ENCODE results near the gene GALNT10. TPM values are rescaled to one million over a fixed set of nuclear protein-coding genes. Genes with fewer than 3 reads are reported as not detected.

The GALNT10 gene
- total RNA-seq, 4 donors from 2014 or later, result 11.6 to 16.3 (median 14.8) TPM

DNA sequence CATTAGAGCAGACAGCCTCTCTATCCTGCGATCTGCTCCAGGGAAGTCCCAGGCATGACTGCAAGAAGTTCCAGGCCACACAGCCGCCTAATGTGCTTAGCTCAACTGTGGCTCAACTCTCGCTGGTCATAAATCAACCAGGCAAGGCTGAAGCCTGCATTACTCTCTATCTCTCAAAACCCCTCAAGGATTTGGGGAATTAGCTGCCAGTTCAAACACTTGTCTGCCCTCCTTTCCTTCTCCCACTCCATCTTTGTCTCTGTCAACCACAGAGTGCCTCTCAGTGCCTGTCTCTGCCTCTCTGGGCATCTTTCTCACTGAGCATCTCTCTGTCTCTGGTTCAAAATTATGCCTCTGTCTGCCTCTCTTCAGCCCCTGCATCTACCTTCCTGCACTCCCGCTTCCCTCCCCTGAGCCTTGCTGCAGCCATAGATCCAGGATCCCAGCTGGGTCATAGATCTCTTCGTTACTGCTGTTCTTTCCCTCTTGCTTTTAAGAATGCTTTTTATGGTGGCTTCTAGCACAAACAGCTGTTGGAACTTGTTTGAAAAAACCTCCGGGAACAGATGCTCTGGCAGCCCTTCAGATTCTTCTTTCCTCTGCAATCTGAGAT, 27.9 kb upstream of the GALNT10 start:
- no peak for DNase-seq (ENCODE audit: low spot score in 2 of 2)
- WGBS, result 40% methylated on average over 6 of the region's 6 CpGs
- H3K36me3 ChIP-seq, result no peaks in the 10 kb centered on the region
- TF ChIP-seq EP300 (IDR thresholded peaks at IDR 0.05), result no peak
- no peak for TF ChIP-seq POLR2A (IDR thresholded peaks at IDR 0.05)
- TF ChIP-seq, protein P1, sequence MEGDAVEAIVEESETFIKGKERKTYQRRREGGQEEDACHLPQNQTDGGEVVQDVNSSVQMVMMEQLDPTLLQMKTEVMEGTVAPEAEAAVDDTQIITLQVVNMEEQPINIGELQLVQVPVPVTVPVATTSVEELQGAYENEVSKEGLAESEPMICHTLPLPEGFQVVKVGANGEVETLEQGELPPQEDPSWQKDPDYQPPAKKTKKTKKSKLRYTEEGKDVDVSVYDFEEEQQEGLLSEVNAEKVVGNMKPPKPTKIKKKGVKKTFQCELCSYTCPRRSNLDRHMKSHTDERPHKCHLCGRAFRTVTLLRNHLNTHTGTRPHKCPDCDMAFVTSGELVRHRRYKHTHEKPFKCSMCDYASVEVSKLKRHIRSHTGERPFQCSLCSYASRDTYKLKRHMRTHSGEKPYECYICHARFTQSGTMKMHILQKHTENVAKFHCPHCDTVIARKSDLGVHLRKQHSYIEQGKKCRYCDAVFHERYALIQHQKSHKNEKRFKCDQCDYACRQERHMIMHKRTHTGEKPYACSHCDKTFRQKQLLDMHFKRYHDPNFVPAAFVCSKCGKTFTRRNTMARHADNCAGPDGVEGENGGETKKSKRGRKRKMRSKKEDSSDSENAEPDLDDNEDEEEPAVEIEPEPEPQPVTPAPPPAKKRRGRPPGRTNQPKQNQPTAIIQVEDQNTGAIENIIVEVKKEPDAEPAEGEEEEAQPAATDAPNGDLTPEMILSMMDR (IDR thresholded peaks at IDR 0.05), result no peak
- no peak for TF ChIP-seq POLR2AphosphoS5 (IDR thresholded peaks at IDR 0.05)
- H3K4me1 ChIP-seq, result peaks cover 3% of the 10 kb centered on the region
- no peaks in the 10 kb centered on the region for H3K9me3 ChIP-seq
- no peak overlapping the region for H3K4me3 ChIP-seq
- H3K27ac ChIP-seq, result no peak overlapping the region
- no peaks in the 10 kb centered on the region for H3K27me3 ChIP-seq

- Histone ChIP-seq H3K4me3 (no peak overlapping the region), H3K36me3 (no peaks in the 10 kb centered on the region), H3K27me3 (no peaks in the 10 kb centered on the region), H3K27ac (no peak overlapping the region), H3K9me3 (no peaks in the 10 kb centered on the region), H3K4me1 (peaks cover 3% of the 10 kb centered on the region)
- TF ChIP-seq POLR2A (IDR thresholded peaks at IDR 0.05), result no peak
- TF ChIP-seq POLR2AphosphoS5 (IDR thresholded peaks at IDR 0.05), result no peak
- TF ChIP-seq EP300 (IDR thresholded peaks at IDR 0.05), result no peak
- TF ChIP-seq, protein P1 (IDR thresholded peaks at IDR 0.05), result no peak
- no peak for DNase-seq (ENCODE audit: low spot score in 2 of 2)
- 74% methylated on average over 4 of the region's 4 CpGs for WGBS
These were observed 26.9 kb upstream of the GALNT10 start for GRCh38 chr5:154163327-154164248.

DNA sequence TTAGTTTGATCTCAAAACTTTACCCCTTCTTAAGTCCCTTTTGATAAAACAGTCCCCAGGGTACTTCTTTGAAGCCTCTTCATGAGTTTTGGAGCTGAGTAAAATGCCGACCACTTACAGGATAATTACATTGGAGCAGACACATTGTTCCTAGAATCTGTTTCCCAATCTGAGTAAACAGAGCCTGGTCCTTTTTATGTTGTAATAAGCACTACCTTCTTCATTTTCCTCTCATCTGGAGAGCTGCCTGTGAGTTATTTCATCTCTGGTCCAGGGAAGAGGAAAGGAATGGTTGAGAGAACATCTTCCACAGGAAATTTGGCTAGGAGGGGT, 26.3 kb upstream of the GALNT10 start:
- no peak for DNase-seq (ENCODE audit: low spot score in 2 of 2)
- Histone ChIP-seq H3K4me1 (peaks cover 3% of the 10 kb centered on the region), H3K9me3 (no peaks in the 10 kb centered on the region), H3K27me3 (no peaks in the 10 kb centered on the region), H3K36me3 (no peaks in the 10 kb centered on the region), H3K4me3 (no peak overlapping the region), H3K27ac (no peak overlapping the region)
- 29% methylated on average over 1 of the region's 1 CpG for WGBS
- TF ChIP-seq, protein P1 (IDR thresholded peaks at IDR 0.05), result no peak
- TF ChIP-seq POLR2AphosphoS5 (IDR thresholded peaks at IDR 0.05) (no peak), POLR2A (IDR thresholded peaks at IDR 0.05) (no peak), EP300 (IDR thresholded peaks at IDR 0.05) (no peak)

DNA sequence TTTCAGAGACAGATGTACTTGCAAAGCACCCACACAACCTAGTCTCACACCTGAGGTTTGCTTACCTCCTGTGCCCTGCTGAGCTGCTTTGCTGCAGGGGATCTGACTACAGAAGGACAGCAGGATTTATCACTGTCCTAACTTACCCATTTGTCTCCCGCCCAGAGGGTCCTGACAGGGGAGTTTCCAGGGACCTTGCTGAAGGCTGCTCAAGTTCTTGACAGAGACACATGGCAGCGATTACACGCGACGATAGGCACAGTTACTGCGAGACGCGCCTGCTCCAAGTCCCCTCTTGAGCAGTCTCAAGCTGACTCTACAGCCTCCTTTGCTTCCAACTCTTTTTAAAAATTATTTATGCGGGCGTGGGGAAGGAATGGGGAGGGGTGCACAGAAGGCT, 24.6 kb upstream of the GALNT10 start:
- no peaks in the 10 kb centered on the region for H3K9me3 ChIP-seq
- WGBS, result 22% methylated on average over 10 of the region's 10 CpGs
- TF ChIP-seq POLR2A (IDR thresholded peaks at IDR 0.05), result no peak
- no peak for TF ChIP-seq EP300 (IDR thresholded peaks at IDR 0.05)
- TF ChIP-seq POLR2AphosphoS5 (IDR thresholded peaks at IDR 0.05), result no peak
- TF ChIP-seq, protein P1 (IDR thresholded peaks at IDR 0.05), result no peak
- H3K4me1 ChIP-seq, result peaks cover 3% of the 10 kb centered on the region
- no peak for DNase-seq (ENCODE audit: low spot score in 2 of 2)
- no peaks in the 10 kb centered on the region for H3K36me3 ChIP-seq
- no peak overlapping the region for H3K27ac ChIP-seq
- H3K4me3 ChIP-seq, result no peak overlapping the region
- H3K27me3 ChIP-seq, result no peaks in the 10 kb centered on the region

Measured in suprapubic skin (tissue), 4 donors.